ENCODE measurements around the gene SHB.

SHB gene

DNA sequence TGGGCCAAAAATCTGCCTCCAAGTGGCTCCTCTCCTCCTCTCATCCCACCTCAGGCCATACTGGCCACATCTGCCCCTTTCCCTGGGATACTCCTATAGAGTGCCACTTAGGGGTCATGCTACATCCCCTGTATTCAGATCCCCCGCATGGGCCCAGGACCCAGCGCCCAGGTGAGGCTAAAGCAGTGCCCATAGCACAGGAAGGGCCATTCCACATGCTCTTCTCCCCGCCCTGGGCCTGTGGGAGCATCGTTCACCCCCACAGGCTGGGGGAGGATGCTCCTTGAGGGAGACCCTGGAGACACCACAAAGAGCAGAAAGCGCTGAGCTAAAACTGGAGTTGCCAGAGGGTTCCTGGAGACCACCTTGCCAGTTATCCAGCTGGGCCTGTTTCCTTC, 112.6 kb downstream of the SHB start:
- in situ Hi-C loops (cut with MboI; ENCODE audit: low sequenced_read_pairs): no loop called here

DNA sequence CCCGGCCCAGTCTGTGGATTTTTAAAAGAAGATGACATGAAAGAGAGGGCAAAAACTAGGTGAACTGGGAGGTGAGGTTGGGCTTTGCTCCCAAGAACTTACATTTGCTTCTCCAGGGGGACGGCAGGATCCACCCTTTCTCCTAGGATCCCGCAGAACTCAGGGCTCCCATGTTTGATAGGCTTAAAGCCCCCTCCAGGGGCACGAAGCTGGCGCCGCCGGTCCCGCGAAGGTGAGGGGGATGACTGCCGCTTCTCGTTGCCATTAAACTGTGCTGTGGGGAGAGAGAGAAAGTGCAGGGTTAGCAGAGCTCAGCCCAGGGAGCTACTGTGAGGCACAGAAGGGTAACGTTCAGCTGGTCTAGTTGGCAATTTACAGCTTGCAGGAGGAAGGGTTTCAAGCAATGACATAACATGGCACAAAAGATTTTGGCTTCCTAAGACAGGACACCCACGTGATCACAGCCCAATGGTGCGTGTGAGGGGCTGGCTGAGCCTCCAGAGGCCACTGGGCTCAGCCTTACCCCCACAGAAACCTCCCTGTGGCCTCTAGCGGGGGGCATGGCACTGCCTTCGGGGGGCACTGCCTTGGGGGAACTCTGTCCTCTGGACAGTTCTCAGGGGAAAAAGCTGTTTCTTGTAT, 113.1 kb downstream of the SHB start:
- in situ Hi-C loops (cut with MboI; ENCODE audit: low sequenced_read_pairs): no loop called here

DNA sequence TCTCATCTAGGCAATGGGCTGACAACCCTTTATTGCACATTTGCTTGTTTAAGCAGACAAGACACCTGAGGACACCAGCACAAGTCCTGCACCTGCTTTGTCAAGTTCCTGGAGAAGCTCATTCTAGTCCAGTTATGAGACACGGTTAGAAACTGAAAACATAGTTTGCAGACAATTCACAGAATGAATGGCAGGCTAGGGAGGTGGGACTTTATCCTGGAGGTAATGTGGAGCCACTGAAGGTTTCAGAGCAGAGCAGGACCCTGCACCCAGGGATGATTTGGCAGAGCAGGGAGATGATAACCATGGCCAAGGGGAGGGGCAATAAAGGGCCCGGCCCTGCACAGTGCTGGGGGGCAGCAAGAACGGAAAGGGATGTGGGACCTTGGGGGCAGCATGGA, 114.4 kb downstream of the SHB start:
- in situ Hi-C loops (cut with MboI; ENCODE audit: low sequenced_read_pairs): no loop called here

DNA sequence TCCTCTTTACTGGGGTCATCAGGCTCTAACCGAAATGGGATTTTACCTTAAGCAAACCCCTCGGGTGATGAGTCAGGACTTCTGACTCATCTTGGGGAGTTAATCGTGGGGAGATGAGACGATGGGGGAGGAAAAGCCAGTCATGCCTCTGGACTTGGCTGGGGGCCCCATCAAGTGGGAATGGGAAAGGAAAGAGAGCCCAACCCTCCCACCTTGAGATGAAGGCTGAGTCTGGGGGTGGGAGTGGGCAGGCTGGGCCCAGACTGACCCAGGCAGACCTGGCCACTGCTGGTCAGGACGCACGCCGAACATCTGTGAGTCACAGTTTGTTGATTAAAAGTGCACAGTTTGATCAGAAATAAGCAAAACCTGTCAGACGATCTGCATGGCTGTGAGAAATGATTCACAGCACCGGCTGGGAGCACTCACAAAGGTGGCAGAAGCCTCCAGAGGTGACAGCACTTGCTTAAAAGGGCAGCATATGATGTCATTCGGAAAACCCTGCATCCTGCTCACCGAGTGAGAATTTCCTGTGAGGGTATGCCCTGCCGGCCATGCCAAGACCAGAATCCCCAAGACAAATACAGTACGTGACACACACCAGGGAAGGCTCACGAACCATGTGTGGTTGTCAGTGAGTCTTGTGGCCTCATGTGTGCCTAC, 115.1 kb downstream of the SHB start:
- in situ Hi-C loops (cut with MboI; ENCODE audit: low sequenced_read_pairs): no loop called here

DNA sequence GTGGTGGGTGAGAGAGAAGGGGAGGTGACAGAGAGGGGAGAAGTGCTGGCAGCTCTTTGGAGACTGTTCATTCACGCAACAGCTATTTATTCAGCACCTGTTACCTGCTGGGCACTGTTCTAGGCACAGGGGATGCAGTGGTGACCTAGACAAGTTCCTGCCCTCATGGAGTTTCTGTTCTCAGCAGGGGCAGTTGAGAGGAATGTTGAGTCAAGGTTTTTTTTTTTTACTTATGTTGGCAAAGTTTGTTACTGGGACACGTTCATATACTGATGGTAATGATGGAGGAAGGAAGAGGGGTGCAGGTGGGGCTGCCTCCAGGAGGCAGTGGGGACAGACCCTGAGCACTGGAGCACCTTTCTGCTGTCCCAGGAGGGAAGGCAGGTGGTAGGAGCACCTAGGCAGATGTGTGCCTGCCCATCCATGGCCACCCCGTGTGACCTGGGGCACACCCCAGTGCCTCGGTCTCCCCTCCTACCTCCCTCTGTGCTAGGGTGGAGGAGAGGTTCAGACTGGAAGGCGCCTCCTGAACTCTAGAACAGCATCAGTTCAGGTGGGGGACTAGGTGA, 115.7 kb downstream of the SHB start:
- in situ Hi-C loops (cut with MboI; ENCODE audit: low sequenced_read_pairs): no loop called here

DNA sequence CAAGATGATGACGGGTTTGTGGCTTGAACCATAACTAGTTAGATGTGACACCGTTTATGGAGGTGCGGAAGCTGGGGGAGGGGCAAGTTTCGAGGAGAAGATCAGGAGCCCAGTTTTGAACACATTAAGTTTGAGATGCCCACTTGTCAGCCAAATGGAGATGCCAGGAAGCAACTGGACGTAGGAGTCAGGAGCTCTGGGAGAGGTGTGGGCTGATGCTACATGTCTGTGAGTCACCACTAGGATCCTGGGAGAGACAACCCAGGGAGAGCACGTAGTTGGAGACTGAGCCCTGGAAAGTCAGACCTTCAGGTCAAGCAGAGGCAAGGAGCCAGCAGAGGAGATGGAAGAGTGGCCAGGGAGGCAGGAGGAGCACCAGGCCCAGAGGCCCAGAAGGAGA, 116.3 kb downstream of the SHB start:
- in situ Hi-C loops (cut with MboI; ENCODE audit: low sequenced_read_pairs): no loop called here

DNA sequence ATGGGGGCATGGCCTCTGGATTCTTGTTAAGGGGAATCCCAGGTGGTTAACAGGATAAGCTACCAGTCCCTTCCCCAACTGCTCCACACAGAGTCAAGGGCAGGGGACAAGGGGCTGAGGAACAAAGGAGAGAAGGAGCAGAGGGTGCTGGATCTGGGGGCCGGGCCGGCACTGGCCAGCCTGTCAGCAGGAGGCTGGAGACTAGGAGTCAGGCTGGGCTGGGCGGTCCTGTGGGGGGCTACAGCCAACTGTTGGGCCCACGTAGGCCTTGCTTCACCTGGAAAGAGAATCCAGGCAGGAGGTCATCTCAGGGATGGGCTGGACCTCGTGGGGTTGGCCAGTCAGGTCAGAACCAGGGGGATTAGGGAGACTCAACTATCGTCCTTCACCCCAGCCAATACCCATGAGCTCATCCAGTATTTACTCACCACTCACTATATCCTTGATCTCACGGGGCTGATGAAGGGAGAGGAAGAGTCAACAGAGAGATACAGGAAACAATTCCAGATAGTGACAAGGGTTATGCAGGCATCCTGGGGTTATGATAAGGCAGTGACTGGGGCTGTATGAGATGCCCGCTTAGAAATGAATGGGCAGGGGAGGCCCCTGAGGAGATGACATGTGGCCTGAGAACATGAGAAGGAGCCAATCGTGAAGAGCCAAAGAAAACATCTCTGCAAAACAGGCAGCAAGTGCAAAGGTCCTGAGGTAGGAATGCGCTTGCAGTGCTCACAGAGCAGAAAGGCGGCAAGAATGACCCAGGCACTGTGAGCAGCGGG, 117.2 kb downstream of the SHB start:
- in situ Hi-C loops (cut with MboI; ENCODE audit: low sequenced_read_pairs): no loop called here

DNA sequence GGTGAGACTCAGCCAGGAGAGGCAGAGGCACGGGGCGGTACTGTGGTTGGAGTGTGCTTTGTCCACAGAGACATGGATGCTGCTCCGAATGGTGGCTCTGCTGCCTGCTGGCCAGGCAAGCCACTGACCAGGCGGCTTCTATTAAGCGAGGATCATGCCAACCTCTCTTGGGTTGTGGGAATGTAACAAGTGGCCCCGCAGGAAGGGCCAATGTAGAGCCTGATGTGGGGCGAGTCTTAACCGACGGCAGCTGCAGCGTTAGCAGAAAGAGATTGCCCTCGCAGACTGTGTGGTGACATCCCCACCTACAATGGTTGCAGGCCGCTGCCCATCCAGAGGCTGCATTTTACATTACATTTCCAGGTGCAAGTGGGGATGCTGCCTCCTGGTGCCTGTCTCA, 118.5 kb downstream of the SHB start:
- in situ Hi-C loops (cut with MboI; ENCODE audit: low sequenced_read_pairs): no loop called here

DNA sequence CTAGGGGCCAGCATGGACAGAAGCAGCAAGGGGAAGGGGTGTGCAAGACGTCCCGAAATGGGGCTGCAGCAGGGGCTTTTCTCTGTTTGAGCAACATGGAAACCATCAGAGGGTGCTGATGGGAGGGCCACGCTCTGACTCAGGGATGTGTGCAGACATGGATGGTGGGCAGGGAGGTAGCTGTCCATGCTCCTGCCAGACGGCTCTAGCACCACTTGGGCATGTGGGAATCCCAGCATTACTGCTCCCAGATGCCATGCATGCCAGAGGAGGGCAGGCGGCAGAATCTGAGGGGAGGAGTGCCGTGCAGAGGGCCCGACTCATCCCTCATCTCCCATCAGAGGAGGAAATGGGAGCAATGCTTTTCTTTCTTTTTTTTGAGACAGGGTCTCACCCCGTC, 119.5 kb downstream of the SHB start:
- in situ Hi-C loops (cut with MboI; ENCODE audit: low sequenced_read_pairs): no loop called here

DNA sequence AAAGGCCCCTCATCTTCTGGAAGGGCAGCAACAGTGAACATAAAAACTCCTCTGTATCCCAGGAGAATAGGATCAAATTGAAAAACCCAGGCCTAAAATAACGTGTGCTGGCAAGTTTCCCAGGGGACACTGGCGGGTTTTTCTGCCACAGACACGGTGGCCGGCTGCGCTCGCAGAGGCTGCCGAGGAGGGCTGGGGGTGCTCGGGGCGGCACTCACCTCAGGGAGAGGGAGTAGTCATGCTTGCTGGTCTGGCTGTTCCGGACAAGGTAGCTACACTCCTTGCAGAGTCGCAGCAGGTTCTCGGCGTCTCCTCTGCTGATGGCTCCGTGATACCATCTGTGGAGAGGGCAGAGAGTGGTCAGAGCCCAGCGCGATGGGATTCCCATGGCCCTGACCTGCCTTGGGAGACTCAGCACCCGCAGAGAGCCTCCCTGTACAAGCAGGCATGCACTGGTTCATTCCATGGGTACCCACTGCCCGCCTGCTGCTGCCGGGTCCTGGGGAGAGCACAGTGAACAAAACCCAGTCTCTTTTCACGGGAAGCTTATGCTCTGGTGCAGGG, 120.5 kb downstream of the SHB start:
- in situ Hi-C loops (cut with MboI; ENCODE audit: low sequenced_read_pairs): no loop called here

DNA sequence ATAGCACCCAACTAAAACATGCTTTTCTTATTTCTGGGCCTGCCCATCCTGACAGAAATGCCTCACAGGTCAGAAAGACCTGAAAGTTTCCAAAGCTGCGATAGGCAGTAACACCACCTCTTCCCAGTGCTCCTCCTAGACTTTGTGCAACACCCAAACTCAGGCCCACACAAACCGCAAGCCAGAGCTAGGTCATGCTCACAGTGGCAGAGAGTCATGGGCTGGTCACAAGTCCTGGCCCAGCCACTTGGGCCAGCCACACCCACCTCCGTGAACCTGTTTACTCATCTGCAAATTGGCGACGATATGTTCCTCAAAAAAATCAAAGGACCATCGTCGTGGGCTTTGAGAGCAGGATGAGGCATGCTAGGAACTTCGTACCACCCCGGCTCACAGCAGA, 121.0 kb downstream of the SHB start:
- in situ Hi-C loops (cut with MboI; ENCODE audit: low sequenced_read_pairs): no loop called here

DNA sequence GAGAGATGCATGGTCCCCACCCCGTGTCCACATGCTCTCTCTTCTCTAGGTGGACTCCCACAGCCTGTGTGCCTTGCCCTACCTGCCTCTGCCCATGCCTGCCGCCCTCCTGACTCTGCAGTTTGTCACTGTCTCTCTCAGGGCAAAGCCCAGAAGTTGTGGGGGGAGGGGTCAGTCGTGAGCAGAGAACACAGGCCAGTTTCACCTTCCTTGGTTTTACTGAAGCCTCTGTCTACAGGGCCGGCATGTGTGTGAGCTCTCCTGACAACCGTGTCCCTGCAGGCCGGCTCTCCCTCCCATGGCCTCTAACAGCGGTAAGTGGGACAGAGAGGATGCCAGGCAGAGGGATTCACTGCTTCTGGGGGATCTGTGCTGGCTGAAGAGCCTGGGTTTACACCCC, 121.6 kb downstream of the SHB start:
- in situ Hi-C loops (cut with MboI; ENCODE audit: low sequenced_read_pairs): no loop called here

DNA sequence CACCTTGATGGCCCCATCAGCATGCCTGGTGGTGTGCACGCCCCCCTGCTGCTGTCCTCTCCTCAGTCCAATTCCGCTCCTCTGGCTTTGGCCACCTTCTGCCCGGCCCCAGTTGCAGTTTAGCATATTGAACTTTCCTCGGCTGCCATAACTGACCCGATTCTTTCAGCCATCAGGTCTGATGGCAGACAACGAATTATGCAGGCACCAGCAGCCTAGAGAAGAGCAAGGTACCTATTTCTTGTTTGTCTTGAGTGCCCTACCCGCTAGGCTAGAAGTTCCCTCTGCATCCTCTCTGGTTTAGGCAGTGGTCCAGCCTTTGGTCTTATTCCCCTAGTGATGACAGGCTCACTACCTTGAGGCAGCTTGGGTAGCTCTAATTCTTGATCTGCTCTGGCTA, 122.1 kb downstream of the SHB start:
- in situ Hi-C loops (cut with MboI; ENCODE audit: low sequenced_read_pairs): no loop called here

DNA sequence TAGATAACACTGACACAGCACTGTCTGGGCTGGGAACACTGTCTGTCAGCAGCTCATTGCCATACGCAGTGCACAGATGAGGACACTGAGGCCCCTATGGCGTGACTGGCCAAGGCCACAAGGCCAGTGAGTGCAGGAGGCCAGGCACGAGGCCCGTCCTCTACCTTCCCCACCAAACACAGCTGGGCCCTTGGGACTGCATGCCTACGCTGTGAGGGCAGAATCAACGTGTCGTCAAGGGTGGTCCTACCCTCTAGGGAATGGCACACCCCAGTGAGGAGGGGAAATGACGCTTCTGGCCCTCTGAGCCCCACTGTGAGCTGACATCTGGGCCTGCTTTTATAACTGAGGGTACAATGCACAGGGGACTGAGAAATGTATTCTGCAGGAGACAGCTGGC, 123.0 kb downstream of the SHB start:
- in situ Hi-C loops (cut with MboI; ENCODE audit: low sequenced_read_pairs): no loop called here

DNA sequence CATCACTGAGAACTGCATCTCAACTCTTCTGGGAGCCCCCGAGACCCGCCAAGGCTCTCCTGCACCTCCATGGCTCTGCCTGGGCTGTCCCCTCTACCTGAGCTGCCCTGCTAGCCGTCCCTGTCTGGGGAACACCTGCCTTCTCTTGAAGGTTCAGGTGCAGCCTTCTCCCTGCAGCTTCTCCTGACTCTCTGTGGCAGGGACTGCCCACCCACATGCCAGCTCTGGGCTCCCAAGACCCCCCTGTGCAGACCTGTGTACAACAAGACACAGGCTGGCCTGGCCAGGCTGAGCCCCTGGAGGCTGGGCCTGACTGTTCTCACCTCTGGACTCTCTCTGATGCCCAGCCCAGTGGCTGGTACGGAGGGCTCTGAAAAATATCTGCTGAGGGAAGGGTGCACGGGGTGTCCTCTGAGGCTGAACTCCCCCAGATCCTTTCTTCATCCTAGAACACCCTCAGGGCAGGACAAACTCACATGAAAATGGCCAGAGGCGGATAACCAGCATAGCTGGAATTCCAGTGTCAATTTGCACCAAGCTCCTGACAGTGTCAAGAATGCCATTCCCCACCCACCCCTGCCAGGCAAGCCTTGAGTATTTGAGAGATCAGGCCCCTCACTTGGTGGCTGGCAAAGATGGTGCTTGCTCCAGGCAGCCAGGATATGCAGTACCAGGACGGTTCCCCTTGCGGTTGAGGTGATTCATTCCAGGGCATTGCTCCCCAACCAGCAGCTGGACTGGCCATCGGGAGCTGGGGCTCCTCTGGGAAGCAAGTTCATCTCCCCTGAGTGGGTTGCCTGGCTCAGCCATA, 124.2 kb downstream of the SHB start:
- in situ Hi-C loops (cut with MboI; ENCODE audit: low sequenced_read_pairs): no loop called here

DNA sequence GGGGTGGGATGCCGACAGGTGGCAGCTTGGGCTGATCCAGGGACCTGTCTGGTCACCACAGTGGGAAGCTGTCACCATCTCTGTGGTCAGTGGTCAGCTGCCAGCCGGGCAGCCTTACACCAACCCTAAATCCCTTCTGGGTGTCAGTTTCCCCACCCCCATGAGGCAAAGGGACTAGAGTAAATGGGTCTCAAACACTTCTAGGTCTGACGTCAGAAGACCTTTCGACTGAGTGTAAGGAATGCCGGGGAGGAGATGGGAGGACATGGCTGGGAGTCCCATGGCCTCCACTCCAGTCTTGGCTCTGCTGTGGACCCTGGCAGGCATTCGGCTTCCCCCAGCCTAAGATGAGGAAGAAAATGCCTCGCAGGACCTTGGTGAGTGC, 124.8 kb downstream of the SHB start:
- in situ Hi-C loops (cut with MboI; ENCODE audit: low sequenced_read_pairs): no loop called here

DNA sequence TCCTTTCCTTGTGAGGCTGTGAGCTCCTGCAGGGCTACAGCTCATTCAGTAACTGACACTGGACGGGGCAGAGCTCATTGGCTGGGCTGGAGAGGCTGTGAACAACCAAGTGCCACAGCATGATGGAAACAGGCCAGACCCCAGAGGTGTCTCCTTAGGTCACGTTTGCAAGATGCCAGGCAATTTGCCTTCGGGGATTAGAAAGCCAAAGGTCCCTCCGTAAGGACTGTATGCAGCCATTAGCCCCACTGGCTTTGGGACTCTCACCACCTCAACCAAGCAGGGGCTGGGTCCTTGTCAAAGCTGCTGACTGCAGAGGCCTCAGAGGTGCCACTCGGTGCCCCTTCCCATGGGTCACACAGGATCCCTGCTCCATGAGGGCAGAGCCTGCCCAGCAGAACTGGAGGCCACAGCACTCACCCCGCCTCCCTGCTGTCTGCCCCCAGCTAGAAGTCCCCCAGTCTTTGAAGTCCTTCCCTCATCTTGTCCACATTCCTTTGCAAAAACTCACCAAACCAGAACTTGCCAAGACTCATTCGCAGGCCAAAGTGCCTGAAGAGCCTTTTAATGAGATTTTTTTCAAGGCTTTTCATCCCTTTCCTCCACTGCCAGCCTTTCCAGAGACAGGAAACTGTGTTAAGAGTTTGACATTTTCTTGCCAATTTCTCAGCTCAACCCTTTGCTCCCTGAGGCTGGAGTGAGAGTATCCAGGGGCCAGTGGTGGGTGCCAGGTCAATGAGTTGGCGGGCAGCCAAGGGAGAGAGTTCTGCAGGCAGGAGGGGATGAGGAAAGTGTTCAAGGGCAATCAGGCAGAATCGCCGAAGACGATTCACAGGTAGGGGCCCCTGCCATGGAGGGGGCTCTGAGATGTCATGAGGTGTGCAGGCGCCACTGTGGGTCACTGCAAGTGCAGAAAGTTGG, 125.4 kb downstream of the SHB start:
- in situ Hi-C loops (cut with MboI; ENCODE audit: low sequenced_read_pairs): no loop called here

DNA sequence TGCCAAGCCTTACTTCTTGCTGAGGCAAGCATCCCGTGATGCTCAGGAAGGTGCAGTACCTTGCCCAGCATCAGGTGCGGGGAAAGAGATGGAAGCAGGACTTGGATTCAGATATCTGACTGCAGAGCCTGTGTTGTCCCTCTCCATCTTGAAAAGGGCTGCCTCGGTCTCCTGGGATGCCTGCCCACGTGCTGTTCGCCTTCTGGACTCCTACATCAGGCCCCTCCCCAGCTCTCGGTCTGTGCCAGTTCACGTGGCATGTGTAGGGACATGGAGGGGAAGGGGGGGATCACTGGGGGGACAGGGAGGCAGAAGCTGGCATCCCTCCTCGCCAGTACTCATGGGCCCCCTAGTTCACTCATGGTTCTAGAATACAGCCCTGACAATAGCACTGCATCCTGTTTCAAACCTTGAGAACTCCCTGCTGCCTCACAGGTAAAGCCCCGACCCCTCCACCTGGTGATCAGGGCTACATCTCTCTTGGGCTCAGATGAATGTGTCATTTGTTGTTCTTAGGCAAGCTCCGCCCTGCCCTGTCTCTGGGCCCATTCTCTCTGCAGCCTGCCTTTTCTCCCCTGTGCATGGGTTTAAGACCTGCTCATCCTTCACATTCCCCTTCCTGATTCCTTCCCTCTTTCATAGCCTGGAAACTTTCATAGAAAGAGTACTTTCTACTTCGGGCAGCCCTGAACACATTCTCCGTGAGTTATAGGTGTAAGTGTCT, 126.2 kb downstream of the SHB start:
- in situ Hi-C loops (cut with MboI; ENCODE audit: low sequenced_read_pairs): no loop called here

DNA sequence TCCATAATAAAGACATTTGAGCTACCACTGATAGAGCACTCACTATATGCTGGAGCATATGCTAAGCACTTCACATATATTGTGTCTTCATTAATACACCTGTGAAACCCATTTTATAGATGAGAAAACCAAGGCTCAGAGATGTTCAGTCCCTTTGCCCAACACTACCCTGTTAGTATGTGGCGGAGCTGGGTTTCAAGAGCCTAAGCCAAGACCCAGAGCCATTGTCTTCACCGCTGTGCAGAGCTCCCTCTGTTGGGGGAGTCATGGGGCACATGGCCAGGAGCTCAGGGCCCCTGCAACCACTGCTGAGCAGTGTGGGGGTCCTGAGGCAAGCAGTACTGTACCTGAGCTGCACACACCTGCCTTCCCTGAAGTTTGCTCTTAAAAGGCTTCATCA, 127.8 kb downstream of the SHB start:
- in situ Hi-C loops (cut with MboI; ENCODE audit: low sequenced_read_pairs): no loop called here
